Mucosa of descending colon (tissue), 3 donors: ENCODE data around the gene GLOD5. TPM values are rescaled to one million over a fixed set of nuclear protein-coding genes. Genes with fewer than 3 reads are reported as not detected.

Experiments used
- ATAC-seq: fragments of 200-7000 bp; cut with Tn5 transposase; one replicate; pipeline ENCODE4 v1.9.1; 2020; ENCODE audit warnings: mild to moderate bottlenecking, moderate library complexity
- DNase-seq, 3 donors: peaks; one replicate each; pipeline ENCODE4 v3.0.0-alpha.2; 2020
- H3K36me3 ChIP-seq: fragments of 200-600 bp; one replicate; pipeline ENCODE4 v1.8.0; 2021; ENCODE audit warnings: low read depth, mild to moderate bottlenecking
- H3K4me1 ChIP-seq: fragments of 200-600 bp; one replicate; pipeline ENCODE4 v1.8.0; 2021; ENCODE audit warnings: low read depth, mild to moderate bottlenecking
- H3K4me3 ChIP-seq: fragments of 200-600 bp; one replicate; pipeline ENCODE4 v1.8.0; 2021; ENCODE audit warnings: mild to moderate bottlenecking
- H3K9me3 ChIP-seq: fragments of 200-600 bp; one replicate; pipeline ENCODE4 v1.8.0; 2021; ENCODE audit warnings: mild to moderate bottlenecking
- intact Hi-C, 2 donors: fragments of 100-400 bp; cut with DNase I in 1 of 2; cut with micrococcal nuclease in 1 of 2; formaldehyde crosslinking; loops; one replicate each; pipeline versions ENCODE4 v1.11.0 to v1.11.1; 2022; cut with DNase I, micrococcal nuclease
- total RNA-seq, 3 donors: library from RNA; stranded (reverse); fragmentation: NEBNext Ultra II Directional in 2 of 3; extraction: Animal tissue kit (Norgen Biotek cat#: 25700) in 2 of 3; gene quantifications; one replicate each; pipeline versions ENCODE4 v1.2.1 to v1.2.4, GENCODE V29; 2021 to 2023
- TF ChIP-seq, protein P1 (sequence below): fragments of 200-600 bp; IDR thresholded peaks from one replicate; pipeline ENCODE4 v1.8.0; 2022; ENCODE audit warnings: antibody characterized with exemption, mild to moderate bottlenecking
- donor health status: DM: no; HTN: no; CAD: no; lungs with moderate emphysema.
- donor health status: DM: no; HTN: no; CAD: no.
- donor health status: DM: no; HTN: yes; CAD: no.

The GLOD5 gene
- total RNA-seq, 3 donors from 2014 or later: 4.3 to 9.9 (median 7.1) TPM

DNA sequence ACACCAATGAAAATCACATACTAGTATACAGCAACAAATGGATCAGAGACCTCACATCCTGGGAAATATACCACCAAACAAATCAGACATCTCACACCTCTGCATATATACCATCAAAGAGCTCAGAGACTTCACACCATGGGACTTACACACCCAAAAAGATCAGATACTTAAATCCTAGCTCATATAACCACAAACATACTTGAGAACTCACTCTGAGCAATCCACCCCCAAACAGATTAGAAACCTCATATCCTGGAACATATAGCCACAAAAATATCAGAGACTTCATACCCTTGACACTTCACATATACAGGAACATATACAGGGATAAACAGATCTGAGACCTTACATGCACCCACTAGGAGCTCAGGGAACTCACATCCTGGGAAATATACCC is 32.9 kb upstream of the GLOD5 start:
- no peak for DNase-seq
- no peaks in the 10 kb centered on the region for H3K9me3 ChIP-seq
- no peaks in the 10 kb centered on the region for H3K4me1 ChIP-seq
- no peak for ATAC-seq
- H3K36me3 ChIP-seq: no peaks in the 10 kb centered on the region
- no peak overlapping the region for H3K4me3 ChIP-seq
- intact Hi-C loops: no loop called here
- TF ChIP-seq, protein P1, sequence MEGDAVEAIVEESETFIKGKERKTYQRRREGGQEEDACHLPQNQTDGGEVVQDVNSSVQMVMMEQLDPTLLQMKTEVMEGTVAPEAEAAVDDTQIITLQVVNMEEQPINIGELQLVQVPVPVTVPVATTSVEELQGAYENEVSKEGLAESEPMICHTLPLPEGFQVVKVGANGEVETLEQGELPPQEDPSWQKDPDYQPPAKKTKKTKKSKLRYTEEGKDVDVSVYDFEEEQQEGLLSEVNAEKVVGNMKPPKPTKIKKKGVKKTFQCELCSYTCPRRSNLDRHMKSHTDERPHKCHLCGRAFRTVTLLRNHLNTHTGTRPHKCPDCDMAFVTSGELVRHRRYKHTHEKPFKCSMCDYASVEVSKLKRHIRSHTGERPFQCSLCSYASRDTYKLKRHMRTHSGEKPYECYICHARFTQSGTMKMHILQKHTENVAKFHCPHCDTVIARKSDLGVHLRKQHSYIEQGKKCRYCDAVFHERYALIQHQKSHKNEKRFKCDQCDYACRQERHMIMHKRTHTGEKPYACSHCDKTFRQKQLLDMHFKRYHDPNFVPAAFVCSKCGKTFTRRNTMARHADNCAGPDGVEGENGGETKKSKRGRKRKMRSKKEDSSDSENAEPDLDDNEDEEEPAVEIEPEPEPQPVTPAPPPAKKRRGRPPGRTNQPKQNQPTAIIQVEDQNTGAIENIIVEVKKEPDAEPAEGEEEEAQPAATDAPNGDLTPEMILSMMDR: no peak

- ATAC-seq (no peak), DNase-seq (no peak)
- Histone ChIP-seq H3K9me3 (no peaks in the 10 kb centered on the region), H3K4me1 (no peaks in the 10 kb centered on the region), H3K36me3 (no peaks in the 10 kb centered on the region), H3K4me3 (no peak overlapping the region)
- intact Hi-C loops: no loop called here
- TF ChIP-seq, protein P1: no peak
Observed at GRCh38 chrX:48736303-48736702, 25.2 kb upstream of the GLOD5 start.

DNA sequence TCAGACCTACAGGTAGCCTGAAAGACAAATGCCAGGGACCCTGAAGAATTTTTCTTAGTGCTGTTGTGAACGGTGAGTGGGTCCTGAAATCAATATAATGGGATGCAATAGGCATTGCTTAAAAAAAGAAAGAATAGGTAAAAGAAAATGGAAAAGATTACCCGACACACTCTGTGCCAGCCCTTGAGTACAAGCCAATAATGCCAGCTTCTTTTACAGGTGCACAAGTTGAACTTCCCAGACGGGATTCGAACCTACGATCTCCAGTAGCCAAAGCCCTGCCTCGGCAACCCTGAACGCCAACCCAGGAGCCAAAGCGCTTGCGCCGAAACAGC is 24.7 kb upstream of the GLOD5 start:
- H3K4me3 ChIP-seq: no peak overlapping the region
- TF ChIP-seq, protein P1: no peak
- intact Hi-C loops: no loop called here
- no peaks in the 10 kb centered on the region for H3K4me1 ChIP-seq
- DNase-seq (no peak), ATAC-seq (no peak)
- H3K36me3 ChIP-seq: no peaks in the 10 kb centered on the region
- H3K9me3 ChIP-seq: no peaks in the 10 kb centered on the region

DNA sequence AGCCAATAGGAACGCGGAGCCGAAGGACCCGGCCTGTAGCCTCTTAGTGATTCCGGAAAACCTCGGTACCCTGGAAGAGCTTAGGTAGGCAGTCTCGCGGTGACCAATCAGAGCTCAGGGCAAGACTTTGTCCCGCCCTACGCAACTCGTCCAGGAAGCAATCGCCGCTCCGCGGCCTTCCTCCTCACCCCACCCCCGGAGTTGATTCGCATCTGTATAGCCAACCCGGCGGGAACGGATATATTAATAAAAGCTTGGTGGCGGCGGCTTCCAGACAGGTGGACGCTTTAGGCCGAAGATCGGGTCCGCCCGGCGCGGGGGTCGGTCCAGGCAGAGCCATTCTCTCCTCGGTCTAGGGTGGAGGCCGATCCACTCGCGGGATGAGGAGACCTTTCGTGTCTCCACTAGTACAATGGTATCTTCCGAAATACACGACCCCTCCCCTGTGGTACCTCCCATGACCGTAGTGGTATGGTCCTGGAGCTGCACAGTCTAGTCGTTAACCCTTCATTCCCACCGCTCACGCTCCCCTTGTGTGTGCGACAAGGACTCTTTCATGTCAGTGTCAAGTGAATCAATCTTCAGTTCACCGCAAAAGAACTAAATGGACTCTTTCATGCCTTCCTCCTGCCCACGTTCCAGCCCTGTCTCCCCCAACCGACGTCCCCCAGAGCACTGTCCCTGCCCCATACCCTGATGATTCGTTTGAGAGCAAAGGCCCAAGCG is 24.2 kb upstream of the GLOD5 start:
- peak; percentile 99 for ATAC-seq
- intact Hi-C loops: no loop called here
- TF ChIP-seq, protein P1: no peak

GRCh38 chrX:48737940-48738339 is 23.6 kb upstream of the GLOD5 start:
- TF ChIP-seq, protein P1: no peak
- intact Hi-C loops: no loop called here
- DNase-seq (no peak), ATAC-seq (peak; percentile 5)
- no peaks in the 10 kb centered on the region for H3K36me3 ChIP-seq
- H3K9me3 ChIP-seq: no peaks in the 10 kb centered on the region
- H3K4me1 ChIP-seq: no peaks in the 10 kb centered on the region
- peak overlapping the region; percentile 17 for H3K4me3 ChIP-seq

More for the DNA sequence above, 24.2 kb upstream of the GLOD5 start:
- H3K4me3 ChIP-seq: peak overlapping the region; percentile 17
- H3K9me3 ChIP-seq: no peaks in the 10 kb centered on the region
- no peaks in the 10 kb centered on the region for H3K36me3 ChIP-seq
- H3K4me1 ChIP-seq: no peaks in the 10 kb centered on the region
- peak; percentile 88 to 95 (median 90) for DNase-seq
